A549 (cell line): ENCODE measurements around the gene ATP1A2. TPM values are rescaled to one million over a fixed set of nuclear protein-coding genes. Genes with fewer than 3 reads are reported as not detected.

Source experiments
- ATAC-seq, 2 experiments: fragments of 200-7000 bp in 1 of 2; fragments of >200 bp in 1 of 2; cut with Nextera tagmentation in 1 of 2; cut with Tn5 transposase in 1 of 2; 3 replicates each; pipeline versions ENCODE4 v1.8.0 to v1.9.1; 2018 to 2020; ENCODE audit warnings: mild to moderate bottlenecking in 1 of 2, moderate library complexity in 1 of 2
- CTCF ChIA-PET: fragments of 300-600 bp; sonication (Branson Sonifier 250); formaldehyde crosslinking; extraction: SDS; loops from one replicate; lab custom pipeline; 2021; ENCODE audit warnings: antibody characterized with exemption, inconsistent platforms; lab: Yijun Ruan, JAX
- POLR2A ChIA-PET: fragments of 350-600 bp; formaldehyde crosslinking; extraction: SDS; loops from one replicate; lab custom pipeline; 2021; ENCODE audit warnings: antibody characterized with exemption, inconsistent platforms; lab: Yijun Ruan, JAX
- DNase-seq, 2 experiments: peaks; one replicate each; pipeline versions ENCODE4 v3.0.0 to v3.0.0-alpha.2; 2011 to 2016; ENCODE audit warnings: low read depth in 1 of 2, low spot score in 1 of 2
- FAIRE-seq: peaks from 2 replicates; lab custom pipeline; 2011; peaks lifted over from hg19 to GRCh38; lab: Jason Lieb, UNC
- H3K27ac ChIP-seq, 2 experiments: fragments of >200 bp; sonication (Bioruptor Twin); formaldehyde crosslinking; 3 replicates each; pipeline ENCODE4 v1.5.1; 2016 to 2017
- H3K4me1 ChIP-seq: fragments of >200 bp; sonication (Bioruptor Twin); formaldehyde crosslinking; 3 replicates; pipeline ENCODE4 v1.6.1; 2016
- H3K4me2 ChIP-seq: fragments of >200 bp; sonication (Bioruptor Twin); formaldehyde crosslinking; 3 replicates; pipeline ENCODE4 v1.6.1; 2016
- H3K4me3 ChIP-seq: fragments of >200 bp; sonication (Bioruptor Twin); formaldehyde crosslinking; 3 replicates; pipeline ENCODE4 v1.5.1; 2016
- H3K9me3 ChIP-seq: fragments of >200 bp; sonication (Bioruptor Twin); formaldehyde crosslinking; 3 replicates; pipeline ENCODE4 v1.6.1; 2016
- CEBPB ChIP-seq, 2 experiments: fragments of >200 bp in 1 of 2; sonication (Bioruptor Twin) in 1 of 2; formaldehyde crosslinking in 1 of 2; IDR thresholded peaks; 2 replicates each; pipeline ENCODE4 v1.6.1; 2012 to 2016
- EHF ChIP-seq: fragments of 250-450 bp; sonication (Bioruptor Pico); IDR thresholded peaks from 2 replicates; pipeline ENCODE4 v1.5.0; 2020; ENCODE audit warnings: mild to moderate bottlenecking
- FOSB ChIP-seq: fragments of 250-450 bp; sonication (Bioruptor Pico); IDR thresholded peaks from 2 replicates; pipeline ENCODE4 v1.5.0; 2020; ENCODE audit warnings: mild to moderate bottlenecking, moderate library complexity
- GATA3 ChIP-seq: IDR thresholded peaks from 2 replicates; pipeline ENCODE4 v1.6.1; 2012; ENCODE audit warnings: borderline replicate concordance
- HOXB5 ChIP-seq: fragments of 250-450 bp; sonication (Bioruptor Pico); IDR thresholded peaks from 2 replicates; pipeline ENCODE4 v1.5.0; 2020; ENCODE audit warnings: mild to moderate bottlenecking, moderate library complexity
- JUN ChIP-seq, 2 experiments: fragments of >200 bp; sonication (Bioruptor Twin); formaldehyde crosslinking; IDR thresholded peaks; 2 replicates in 1 of 2; 3 replicates in 1 of 2; pipeline ENCODE4 v1.6.1; 2016 to 2017
- JUNB ChIP-seq: fragments of >200 bp; sonication (Bioruptor Twin); formaldehyde crosslinking; IDR thresholded peaks from 2 replicates; pipeline ENCODE4 v1.6.1; 2016
- MAX ChIP-seq: IDR thresholded peaks from 2 replicates; pipeline ENCODE4 v1.6.1; 2012
- MAZ ChIP-seq: fragments of 150-350 bp; IDR thresholded peaks from 2 replicates; pipeline ENCODE4 v1.6.1; 2014; ENCODE audit warnings: antibody characterized with exemption, low read depth, low read length, borderline replicate concordance
- MYC ChIP-seq: IDR thresholded peaks from 2 replicates; pipeline ENCODE4 v1.6.1; 2012; ENCODE audit warnings: mild to moderate bottlenecking, inconsistent platforms, low read length, improper control_type of control experiment, borderline replicate concordance
- NFE2L2 ChIP-seq: fragments of 150-350 bp; conservative IDR thresholded peaks from 2 replicates; pipeline ENCODE4 v1.6.1; 2014; ENCODE audit warnings: low read length
- NPAS2 ChIP-seq: fragments of 250-450 bp; sonication (Bioruptor Pico); IDR thresholded peaks from 2 replicates; pipeline ENCODE4 v1.8.0; 2022; ENCODE audit warnings: mild to moderate bottlenecking, moderate library complexity, borderline replicate concordance
- RCOR1 ChIP-seq: fragments of 150-350 bp; IDR thresholded peaks from 2 replicates; pipeline ENCODE4 v1.6.1; 2014; ENCODE audit warnings: antibody characterized with exemption, low read length, low read depth
- REST ChIP-seq: fragments of 200-600 bp; sonication (generic); IDR thresholded peaks from 2 replicates; pipeline ENCODE4 v1.6.1; 2016; ENCODE audit warnings: antibody characterized with exemption, mild to moderate bottlenecking, moderate library complexity
- RFX5 ChIP-seq: fragments of 450-650 bp; IDR thresholded peaks from 2 replicates; pipeline ENCODE4 v1.7.1; 2014; ENCODE audit warnings: antibody characterized with exemption, mild to moderate bottlenecking, moderate library complexity
- RNF2 ChIP-seq: fragments of 200-600 bp; sonication (generic); IDR thresholded peaks from 2 replicates; pipeline ENCODE4 v1.6.1; 2016; ENCODE audit warnings: low read depth, mild to moderate bottlenecking, antibody characterized with exemption, moderate library complexity, borderline replicate concordance
- TP53 ChIP-seq: fragments of 250-450 bp; sonication (Bioruptor Pico); IDR thresholded peaks from 2 replicates; pipeline ENCODE4 v1.5.0; 2021; ENCODE audit warnings: mild to moderate bottlenecking, moderate library complexity
- USF2 ChIP-seq: fragments of 450-650 bp; IDR thresholded peaks from 2 replicates; pipeline ENCODE4 v1.6.1; 2014; ENCODE audit warnings: antibody characterized with exemption
- ZC3H11A ChIP-seq: fragments of 450-650 bp; IDR thresholded peaks from 2 replicates; pipeline ENCODE4 v1.6.1; 2014; ENCODE audit warnings: antibody characterized with exemption, mild to moderate bottlenecking
- ZFP36 ChIP-seq: fragments of 450-650 bp; IDR thresholded peaks from 2 replicates; pipeline ENCODE4 v1.6.1; 2014; ENCODE audit warnings: borderline replicate concordance; ENCODE audit not compliant: partially characterized antibody
- ZNF302 ChIP-seq: fragments of 250-450 bp; sonication (Bioruptor Pico); IDR thresholded peaks from 2 replicates; pipeline ENCODE4 v1.9.0; 2021; ENCODE audit warnings: inconsistent platforms, mild to moderate bottlenecking, moderate library complexity
- WGBS: methylation state at CpG from one replicate; pipeline ENCODE4 v1.1.6; 2017; ENCODE audit errors: missing lambda C conversion rate; 5-methylcytosine and 5-hydroxymethylcytosine counted together
- polyA plus RNA-seq, 4 experiments: library from polyadenylated mRNA; depleted of rRNA in 3 of 4; stranded (reverse); fragments of >200 nt; fragmentation: RNase III in 1 of 4; extraction: RNeasy Plus Mini Kit Qiagen cat#74134 plus additional on column Dnase treatment in 1 of 4; gene quantifications; 2 replicates in 3 of 4; 3 replicates in 1 of 4; pipeline ENCODE4 v1.2.3, GENCODE V29; 2011 to 2017

The ATP1A2 gene
- polyA plus RNA-seq, 2 of the 4 experiments (the other 2 are of a cell fraction): 0.09 TPM; not detected in 1

GRCh38 chr1:160075836-160076235 lies 39.7 kb upstream of the ATP1A2 start:
- DNase-seq: no peak
- no peaks in the 10 kb centered on the region for H3K9me3 ChIP-seq
- H3K4me1 ChIP-seq: no peaks in the 10 kb centered on the region
- no peak for FAIRE-seq
- H3K4me3 ChIP-seq: no peak overlapping the region
- no peak overlapping the region for H3K27ac ChIP-seq
- no peak for TF ChIP-seq TP53 (CRISPR knock-in tag)
- TF ChIP-seq RCOR1: no peak
- TF ChIP-seq CEBPB (IDR thresholded peaks at IDR 0.05): no peak
- no peak for TF ChIP-seq ZC3H11A
- no peak for TF ChIP-seq GATA3
- no peak for TF ChIP-seq USF2
- TF ChIP-seq MAZ: no peak
- TF ChIP-seq, all 56 proteins: peak for 0
- POLR2A ChIA-PET: no interaction called here
- no peak for ATAC-seq
- H3K4me2 ChIP-seq: no peak overlapping the region
- CTCF ChIA-PET: interaction anchor here (1.3 to 30.0 kb wide), 6 partner anchors 8 to 302 kb away, joined by 3 to 409 read pairs (median 134); partner anchors contain the start of genes KCNJ10 and KCNJ9
- WGBS: 47% methylated on average over 2 of the region's 2 CpGs

GRCh38 chr1:160076295-160076694 lies 39.3 kb upstream of the ATP1A2 start:
- 34% methylated on average over 3 of the region's 3 CpGs for WGBS
- CTCF ChIA-PET: interaction anchor here (1.3 to 30.0 kb wide), 7 partner anchors 7 to 301 kb away, joined by 3 to 409 read pairs (median 11); partner anchors contain the start of genes KCNJ10 and KCNJ9
- no peaks in the 10 kb centered on the region for H3K9me3 ChIP-seq
- H3K27ac ChIP-seq: no peak overlapping the region
- no peak overlapping the region for H3K4me2 ChIP-seq
- FAIRE-seq: no peak
- H3K4me3 ChIP-seq: no peak overlapping the region
- ATAC-seq: no peak
- H3K4me1 ChIP-seq: no peaks in the 10 kb centered on the region
- DNase-seq: no peak
- TF ChIP-seq FOSB (CRISPR knock-in tag) (no peak), HOXB5 (CRISPR knock-in tag) (no peak), EHF (CRISPR knock-in tag) (no peak), JUNB (no peak), REST (no peak), MYC (no peak), MAZ (no peak), RFX5 (no peak)
- POLR2A ChIA-PET: no interaction called here

GRCh38 chr1:160077486-160077885 lies 38.1 kb upstream of the ATP1A2 start:
- TF ChIP-seq RCOR1: no peak
- TF ChIP-seq JUN (IDR thresholded peaks at IDR 0.05): no peak
- no peak for TF ChIP-seq RNF2
- no peak for TF ChIP-seq NFE2L2
- no peak for TF ChIP-seq ZNF302 (CRISPR knock-in tag)
- no peak for TF ChIP-seq MAX
- no peak for TF ChIP-seq NPAS2 (CRISPR knock-in tag)
- no peak for TF ChIP-seq ZFP36
- ATAC-seq: no peak
- POLR2A ChIA-PET: no interaction called here
- H3K27ac ChIP-seq: no peak overlapping the region
- H3K4me2 ChIP-seq: no peak overlapping the region
- H3K4me1 ChIP-seq: no peaks in the 10 kb centered on the region
- no peak overlapping the region for H3K4me3 ChIP-seq
- no peaks in the 10 kb centered on the region for H3K9me3 ChIP-seq
- CTCF ChIA-PET: interaction anchor here (0.7 to 30.0 kb wide), 12 partner anchors 6 to 945 kb away, joined by 3 to 409 read pairs (median 7); partner anchors contain the start of genes KCNJ10 and KCNJ9
- no peak for DNase-seq
- FAIRE-seq: no peak
